Esophagus muscularis mucosa (tissue), 4 donors: ENCODE measurements around the gene PFN1.

Experiments
- CTCF ChIP-seq, 3 experiments: fragments of 200-600 bp in 2 of 3; fragments of 450-650 bp in 1 of 3; sonication (generic) in 2 of 3; IDR thresholded peaks; one replicate each; pipeline ENCODE4 v1.5.1; 2017 to 2019; ENCODE audit warnings: antibody characterized with exemption in 3 of 3, mild to moderate bottlenecking in 2 of 3, moderate library complexity in 1 of 3
- EP300 ChIP-seq: sonication (generic); formaldehyde crosslinking; IDR thresholded peaks from one replicate; pipeline ENCODE4 v1.6.1; 2017; ENCODE audit warnings: antibody characterized with exemption
- POLR2A ChIP-seq: fragments of 450-650 bp; IDR thresholded peaks from one replicate; pipeline ENCODE4 v1.6.1; 2017; ENCODE audit warnings: antibody characterized with exemption, moderate library complexity, mild to moderate bottlenecking, low read depth

GRCh38 chr17:4936436-4936835 lies 11.9 kb downstream of the PFN1 start:
- no peak for TF ChIP-seq CTCF (IDR thresholded peaks at IDR 0.05)
- TF ChIP-seq POLR2A = no peak
- TF ChIP-seq EP300 = no peak
